CD4-positive, alpha-beta T cell treated with Interleukin-6 at 100 ng/mL for 8 hours (primary cell): ENCODE data around the gene AMZ2.
A peak's percentile ranks its signal among the peaks of the same experiment; 100 is the strongest.

ENCODE experiments used
- DNase-seq: peaks from one replicate; pipeline ENCODE4 v3.0.0-alpha.2; 2020; ENCODE audit warnings: mixed read lengths, low spot score

AMZ2 gene

DNA sequence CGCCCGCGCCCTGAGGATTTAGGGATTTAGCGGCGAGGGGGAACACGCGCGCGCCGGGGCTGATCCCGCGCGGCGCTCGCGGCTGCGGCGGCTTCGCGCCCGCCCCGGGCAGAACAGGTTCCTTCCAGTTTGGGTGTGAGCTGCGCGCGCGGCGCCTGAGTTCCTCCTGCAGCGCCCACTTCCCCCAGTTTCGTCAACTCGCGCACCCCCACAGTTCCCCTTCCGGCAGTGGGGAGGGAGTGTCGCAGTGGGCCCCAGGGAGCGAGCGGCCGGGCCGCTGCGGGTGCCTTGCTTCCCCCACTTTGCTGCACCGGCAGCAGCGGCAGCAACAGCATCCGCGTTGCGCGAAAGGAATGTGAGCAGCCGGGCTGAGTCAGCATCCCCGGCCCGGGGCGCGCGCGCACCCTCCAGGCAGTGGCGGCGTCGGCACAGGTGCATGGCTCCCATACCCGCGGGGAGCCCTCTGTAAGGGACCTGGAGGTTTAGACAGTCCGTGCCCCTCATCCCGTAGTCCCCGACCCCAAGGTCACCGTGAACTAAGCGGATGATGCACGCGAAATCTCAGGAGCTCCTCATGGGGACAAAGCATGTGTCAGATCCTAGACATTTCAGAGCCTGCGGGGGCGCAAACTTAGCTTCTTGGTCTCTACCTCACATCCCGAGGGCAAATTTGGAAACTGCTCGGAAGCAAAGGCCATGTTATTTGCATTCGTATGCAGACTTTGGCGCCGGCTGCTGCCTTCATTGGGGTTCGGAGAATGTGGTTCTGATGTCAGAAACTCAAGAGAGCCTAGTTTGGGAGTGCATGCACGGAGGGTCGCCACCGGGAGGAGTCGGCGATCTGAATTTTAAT, 44.2 kb downstream of the AMZ2 start:
- peak; percentile 94 for DNase-seq

- DNase-seq = no peak
Measured at GRCh38 chr17:68292689-68293040, 44.8 kb downstream of the AMZ2 start.

DNA sequence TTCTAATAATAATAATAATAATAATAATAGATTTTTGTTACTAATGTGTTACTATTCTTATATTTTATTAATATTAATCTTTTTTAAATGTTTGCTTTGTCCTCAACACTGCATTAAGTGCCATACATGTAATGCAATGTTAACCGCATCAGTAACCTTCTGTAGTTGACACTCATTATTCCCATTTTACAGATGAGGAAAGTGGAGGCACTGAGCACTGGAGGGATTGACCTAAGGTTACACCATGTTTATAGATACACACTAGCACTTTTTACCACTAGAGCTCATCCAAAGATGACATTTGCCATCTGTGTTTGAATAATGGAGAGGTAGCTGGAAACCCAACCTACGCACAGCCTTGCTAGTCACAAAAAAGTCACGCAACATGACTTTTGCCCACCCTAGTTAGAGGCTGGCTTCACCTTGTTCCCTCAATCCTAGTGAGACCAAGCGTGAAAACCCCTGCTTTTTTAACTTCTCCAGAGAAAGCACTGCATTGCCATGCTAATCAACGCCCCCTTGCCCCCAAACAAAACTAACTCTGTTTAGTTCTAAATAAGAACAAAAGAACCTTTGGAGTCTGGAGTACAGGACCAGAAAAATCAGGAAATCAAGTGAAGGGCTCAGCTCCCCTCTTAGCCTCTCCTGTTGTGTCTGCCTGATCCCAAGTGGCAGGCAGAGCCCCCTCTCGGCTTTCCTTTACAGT, 45.8 kb downstream of the AMZ2 start:
- no peak for DNase-seq

- no peak for DNase-seq
Measured at GRCh38 chr17:68294196-68294555, 46.3 kb downstream of the AMZ2 start.

- DNase-seq = no peak
Measured at GRCh38 chr17:68294617-68295016, 46.8 kb downstream of the AMZ2 start.

GRCh38 chr17:68295086-68295485, 47.2 kb downstream of the AMZ2 start:
- no peak for DNase-seq

GRCh38 chr17:68296217-68297191, 48.7 kb downstream of the AMZ2 start:
- DNase-seq = peak; percentile 79

DNA sequence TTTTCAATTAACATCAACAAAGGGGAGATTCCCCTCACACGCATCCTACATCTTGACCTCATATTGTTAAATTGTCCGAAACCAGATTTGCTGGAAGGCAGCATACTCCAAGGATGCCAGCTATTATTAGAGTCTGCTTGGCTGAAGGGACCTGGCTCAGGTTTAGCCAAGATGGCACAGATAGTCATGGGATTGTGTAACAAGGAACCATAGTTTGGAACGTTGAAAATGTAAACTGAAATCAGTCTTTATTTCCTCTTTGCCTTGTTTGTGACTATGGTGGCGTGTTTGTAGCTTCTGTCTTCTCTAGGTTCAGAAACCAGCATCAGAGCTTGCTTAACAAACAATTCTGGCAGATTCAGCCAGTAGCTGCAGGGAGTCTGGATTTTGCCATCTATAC, 49.4 kb downstream of the AMZ2 start:
- no peak for DNase-seq

DNA sequence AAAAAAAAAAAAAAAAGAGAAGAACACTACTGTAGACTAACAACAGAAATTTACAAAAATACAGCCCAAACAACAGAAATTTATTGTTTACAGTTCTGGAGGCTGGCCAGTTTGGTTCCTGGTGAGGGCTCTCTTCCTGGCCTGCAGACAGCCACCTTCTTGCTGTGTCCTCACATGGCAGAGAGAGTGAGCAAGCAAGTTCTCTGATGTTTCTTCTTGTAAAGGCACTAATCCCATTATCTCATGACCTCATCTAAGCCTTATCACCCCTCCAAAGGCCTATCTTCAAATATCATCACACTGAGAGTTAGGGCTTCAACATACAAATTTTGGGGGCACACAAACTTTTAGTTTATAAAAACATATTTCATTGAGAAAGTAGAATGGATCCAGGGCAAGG, 50.8 kb downstream of the AMZ2 start:
- no peak for DNase-seq

GRCh38 chr17:68299817-68300216, 52.0 kb downstream of the AMZ2 start:
- DNase-seq = no peak

DNA sequence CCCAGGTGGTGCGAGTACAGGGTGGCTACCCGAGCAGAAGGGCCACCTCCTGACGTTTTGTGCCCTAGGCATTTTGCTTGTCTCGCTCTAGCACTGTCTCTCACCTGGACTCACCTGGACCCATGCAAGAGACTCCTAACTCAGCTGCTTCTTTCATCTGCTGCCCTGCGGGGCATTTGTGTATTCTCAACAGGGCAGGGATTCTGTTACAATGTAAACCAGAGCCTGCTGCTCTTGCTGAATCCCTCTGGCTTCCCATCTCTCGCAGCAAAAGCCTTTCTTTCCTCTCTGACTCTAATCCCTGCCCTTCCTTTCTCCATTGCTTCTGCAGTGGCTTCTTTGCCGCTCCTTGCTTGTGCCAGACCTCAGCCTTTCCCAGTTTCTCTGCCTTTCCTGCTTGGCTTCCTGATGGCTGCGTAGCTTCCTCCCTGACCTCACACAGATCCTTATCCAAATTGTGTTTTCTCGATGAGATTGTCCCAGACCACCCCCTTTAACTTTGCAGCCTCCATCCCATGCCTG, 53.7 kb downstream of the AMZ2 start:
- no peak for DNase-seq

GRCh38 chr17:68302066-68302564, 54.3 kb downstream of the AMZ2 start:
- no peak for DNase-seq

- no peak for DNase-seq
Measured at GRCh38 chr17:68302666-68303065, 54.8 kb downstream of the AMZ2 start.

- DNase-seq = no peak
Measured at GRCh38 chr17:68304706-68305105, 56.9 kb downstream of the AMZ2 start.

GRCh38 chr17:68305142-68305541, 57.3 kb downstream of the AMZ2 start:
- no peak for DNase-seq
